Measurements from ENCODE around the gene TMEM9. TPM values are rescaled to one million over a fixed set of nuclear protein-coding genes. Genes with fewer than 3 reads are reported as not detected.

Gene TMEM9
- total and polyA plus RNA-seq, 10 donors = 21.5 to 50.3 (median 34.7) TPM

GRCh38 chr1:201116091-201116490 is 38.2 kb downstream of the TMEM9 start:
- DNase-seq = no peak
- intact Hi-C loops (cut with DNase I; ENCODE audit: low total_unique reads) = no loop called here
- Histone ChIP-seq H3K36me3 (no peaks in the 10 kb centered on the region), H3K4me1 (peaks cover 5 to 29% (median 16%) of the 10 kb centered on the region in 6 donors), H3K9me3 (no peaks in the 10 kb centered on the region), H3K27ac (no peak overlapping the region), H3K4me3 (no peak overlapping the region), H3K27me3 (replicated peaks in 1 of 7) (peaks cover 0 to 43% (median 14%) of the 10 kb centered on the region in 7 donors)
- TF ChIP-seq CTCF (IDR thresholded peaks at IDR 0.05 in 8 of 11, conservative IDR thresholded peaks at IDR 0.05 in 3 of 11) = no peak
- no peak for TF ChIP-seq POLR2AphosphoS5 (IDR thresholded peaks at IDR 0.05)
- no peak for TF ChIP-seq POLR2A (IDR thresholded peaks at IDR 0.05)
- 89 to 100% (median 97%) methylated on average over 2 of the region's 2 CpGs for WGBS, 5 donors

- Histone ChIP-seq H3K27ac (no peak overlapping the region), H3K36me3 (no peaks in the 10 kb centered on the region), H3K4me3 (peak overlapping the region in 2 of 8 donors; percentile 60 to 80), H3K4me1 (peaks cover 5 to 29% (median 16%) of the 10 kb centered on the region in 6 donors), H3K27me3 (replicated peaks in 1 of 7) (peaks cover 0 to 43% (median 14%) of the 10 kb centered on the region in 7 donors), H3K9me3 (no peaks in the 10 kb centered on the region)
- DNase-seq = no peak
- intact Hi-C loops (cut with DNase I; ENCODE audit: low total_unique reads) = no loop called here
- TF ChIP-seq POLR2AphosphoS5 (IDR thresholded peaks at IDR 0.05) (no peak), CTCF (IDR thresholded peaks at IDR 0.05 in 8 of 11, conservative IDR thresholded peaks at IDR 0.05 in 3 of 11) (no peak), POLR2A (IDR thresholded peaks at IDR 0.05) (no peak)
- 93 to 98% (median 96%) methylated on average over 22 to 25 of the region's 25 CpGs for WGBS, 5 donors
These were observed 38.8 kb downstream of the TMEM9 start for GRCh38 chr1:201115390-201115937.

- H3K27ac ChIP-seq = peak overlapping the region in 5 of 8 donors; percentile 44 to 75 (median 66)
- H3K4me3 ChIP-seq = peak overlapping the region; percentile 42 to 80 (median 54)
- peaks cover 5 to 23% (median 13%) of the 10 kb centered on the region in 6 donors for H3K4me1 ChIP-seq
- peaks cover 0 to 41% (median 14%) of the 10 kb centered on the region in 7 donors for H3K27me3 ChIP-seq (replicated peaks in 1 of 7)
- H3K36me3 ChIP-seq = no peaks in the 10 kb centered on the region
- H3K9me3 ChIP-seq = no peaks in the 10 kb centered on the region
- peak; percentile 52 to 63 (median 60) for TF ChIP-seq POLR2AphosphoS5 (IDR thresholded peaks at IDR 0.05)
- no peak for TF ChIP-seq POLR2A (IDR thresholded peaks at IDR 0.05)
- peak; percentile 51 to 89 (median 84) for TF ChIP-seq CTCF (IDR thresholded peaks at IDR 0.05 in 8 of 11, conservative IDR thresholded peaks at IDR 0.05 in 3 of 11)
- peak; percentile 89 for DNase-seq
- 3 to 10% (median 4%) methylated on average over 21 to 88 of the region's 88 CpGs for WGBS, 5 donors
- intact Hi-C loops (cut with DNase I; ENCODE audit: low total_unique reads) = loop anchor here (5.0 kb wide), 1 partner anchor 142 kb away; no protein-coding TSS in a partner anchor
These were observed 39.8 kb downstream of the TMEM9 start for GRCh38 chr1:201114245-201115131.
